Astrocyte (in vitro differentiated cells and primary cell): Measurements from ENCODE around the gene SARS2. TPM values are rescaled to one million over a fixed set of nuclear protein-coding genes. Genes with fewer than 3 reads are reported as not detected.

Source experiments
- DNase-seq: peaks from one replicate; pipeline ENCODE4 v3.0.0-alpha.2; 2010; ENCODE audit warnings: low read depth
- FAIRE-seq: peaks from 2 replicates; lab custom pipeline; 2011; peaks lifted over from hg19 to GRCh38; lab: Jason Lieb, UNC
- H2AFZ ChIP-seq: 2 replicates; pipeline ENCODE4 v1.6.0; 2012; ENCODE audit warnings: low read depth, low read length, inconsistent platforms
- H3K27ac ChIP-seq: 2 replicates; pipeline ENCODE4 v1.5.1; 2011; ENCODE audit warnings: low read depth, low read length, inconsistent platforms
- H3K27me3 ChIP-seq: 2 replicates; pipeline ENCODE4 v1.6.0; 2011; ENCODE audit warnings: low read length, inconsistent platforms; ENCODE audit not compliant: insufficient read depth
- H3K36me3 ChIP-seq: 2 replicates; pipeline ENCODE4 v1.5.1; 2011; ENCODE audit warnings: low read length, inconsistent platforms; ENCODE audit not compliant: insufficient read depth
- H3K4me1 ChIP-seq: 2 replicates; pipeline ENCODE4 v1.5.1; 2011; ENCODE audit warnings: low read length, inconsistent platforms; ENCODE audit not compliant: insufficient read depth
- H3K4me2 ChIP-seq: 2 replicates; pipeline ENCODE4 v1.6.0; 2012; ENCODE audit warnings: low read length, inconsistent platforms
- H3K4me3 ChIP-seq: 2 replicates; pipeline ENCODE4 v1.5.1; 2011; ENCODE audit warnings: low read depth, mild to moderate bottlenecking, low read length, inconsistent platforms; ENCODE audit not compliant: insufficient read depth
- H3K79me2 ChIP-seq: 2 replicates; pipeline ENCODE4 v1.6.0; 2012; ENCODE audit warnings: mild to moderate bottlenecking, low read length, inconsistent platforms; ENCODE audit not compliant: insufficient read depth
- H3K9ac ChIP-seq: 2 replicates; pipeline ENCODE4 v1.6.0; 2012; ENCODE audit warnings: mild to moderate bottlenecking, low read length, inconsistent platforms
- H3K9me3 ChIP-seq: 2 replicates; pipeline ENCODE4 v1.5.1; 2012; ENCODE audit warnings: low read depth, mild to moderate bottlenecking, low read length, inconsistent platforms; ENCODE audit not compliant: insufficient read depth
- H4K20me1 ChIP-seq: 2 replicates; pipeline ENCODE4 v1.6.0; 2012; ENCODE audit warnings: low read length, inconsistent platforms; ENCODE audit not compliant: insufficient read depth
- H3K27ac Mint-ChIP-seq: one replicate; pipeline ENCODE4 v1.8.0; 2021; ENCODE audit warnings: mild to moderate bottlenecking, mixed read lengths; ENCODE audit not compliant: unreplicated experiment
- H3K27me3 Mint-ChIP-seq: one replicate; pipeline ENCODE4 v1.8.0; 2021; ENCODE audit warnings: low read depth, mixed read lengths; ENCODE audit not compliant: unreplicated experiment
- H3K36me3 Mint-ChIP-seq: one replicate; pipeline ENCODE4 v1.8.0; 2021; ENCODE audit warnings: low read depth, mixed read lengths; ENCODE audit not compliant: unreplicated experiment
- H3K4me1 Mint-ChIP-seq: one replicate; pipeline ENCODE4 v1.8.0; 2021; ENCODE audit warnings: low read depth, mixed read lengths; ENCODE audit not compliant: unreplicated experiment
- H3K4me3 Mint-ChIP-seq: one replicate; pipeline ENCODE4 v1.8.0; 2021; ENCODE audit warnings: mild to moderate bottlenecking, moderate library complexity, mixed read lengths; ENCODE audit not compliant: unreplicated experiment
- H3K9me3 Mint-ChIP-seq: one replicate; pipeline ENCODE4 v1.8.0; 2021; ENCODE audit warnings: mild to moderate bottlenecking, mixed read lengths; ENCODE audit not compliant: unreplicated experiment
- CTCF ChIP-seq: IDR thresholded peaks from 2 replicates; pipeline ENCODE4 v1.5.1; 2011; ENCODE audit warnings: low read depth, mild to moderate bottlenecking, inconsistent platforms, low read length, moderate library complexity; ENCODE audit not compliant: insufficient read depth
- EZH2 ChIP-seq: IDR thresholded peaks from 2 replicates; pipeline ENCODE4 v1.6.1; 2012; ENCODE audit warnings: mild to moderate bottlenecking, low read length, inconsistent platforms; ENCODE audit not compliant: insufficient read depth
- total RNA-seq: library from RNA; stranded (reverse); gene quantifications from 2 replicates; pipeline ENCODE4 v1.2.1, GENCODE V29; 2021

The SARS2 gene
- total RNA-seq, 1 donor from 2014 or later = 24.8 TPM

GRCh38 chr19:38915329-38916321, 14.9 kb downstream of the SARS2 start:
- H3K4me1 ChIP-seq = no peaks in the 10 kb centered on the region
- no peak overlapping the region for H3K27ac ChIP-seq
- Mint-ChIP-seq H3K9me3 (no peaks in the 10 kb centered on the region), H3K27me3 (no peaks in the 10 kb centered on the region), H3K4me1 (no peaks in the 10 kb centered on the region), H3K36me3 (peaks cover 7% of the 10 kb centered on the region), H3K4me3 (no peak overlapping the region), H3K27ac (no peak overlapping the region)
- no peaks in the 10 kb centered on the region for H3K36me3 ChIP-seq
- no peak overlapping the region for H3K9ac ChIP-seq
- H3K4me3 ChIP-seq = no peak overlapping the region
- FAIRE-seq (no peak), DNase-seq (no peak)
- H3K9me3 ChIP-seq = no peaks in the 10 kb centered on the region
- H3K79me2 ChIP-seq = no peaks in the 10 kb centered on the region
- H2AFZ ChIP-seq = no peak overlapping the region
- TF ChIP-seq CTCF (no peak), EZH2 (no peak)
- no peak overlapping the region for H3K4me2 ChIP-seq
- peaks cover 9% of the 10 kb centered on the region for H3K27me3 ChIP-seq
- H4K20me1 ChIP-seq = peaks cover 8% of the 10 kb centered on the region

- Mint-ChIP-seq H3K27me3 (no peaks in the 10 kb centered on the region), H3K9me3 (no peaks in the 10 kb centered on the region), H3K4me1 (no peaks in the 10 kb centered on the region), H3K36me3 (peaks cover 7% of the 10 kb centered on the region), H3K27ac (no peak overlapping the region), H3K4me3 (no peak overlapping the region)
- Histone ChIP-seq H3K79me2 (no peaks in the 10 kb centered on the region), H3K36me3 (no peaks in the 10 kb centered on the region), H3K4me2 (no peak overlapping the region), H4K20me1 (no peaks in the 10 kb centered on the region), H2AFZ (no peak overlapping the region), H3K9me3 (no peaks in the 10 kb centered on the region), H3K27ac (no peak overlapping the region), H3K4me1 (no peaks in the 10 kb centered on the region), H3K27me3 (peaks cover 9% of the 10 kb centered on the region), H3K4me3 (no peak overlapping the region), H3K9ac (no peak overlapping the region)
- FAIRE-seq (no peak), DNase-seq (no peak)
- TF ChIP-seq CTCF (no peak), EZH2 (no peak)
These were observed 16.6 kb downstream of the SARS2 start for GRCh38 chr19:38913958-38914357.
